Measurements from ENCODE around the gene DLG5. TPM values are rescaled to one million over a fixed set of nuclear protein-coding genes. Genes with fewer than 3 reads are reported as not detected.

The DLG5 gene
- total and polyA plus RNA-seq, 9 of the 15 experiments (the other 6 are each of a cell fraction or from before 2014, with no cell fraction given): 1.4 to 26.8 (median 11.2) TPM

DNA sequence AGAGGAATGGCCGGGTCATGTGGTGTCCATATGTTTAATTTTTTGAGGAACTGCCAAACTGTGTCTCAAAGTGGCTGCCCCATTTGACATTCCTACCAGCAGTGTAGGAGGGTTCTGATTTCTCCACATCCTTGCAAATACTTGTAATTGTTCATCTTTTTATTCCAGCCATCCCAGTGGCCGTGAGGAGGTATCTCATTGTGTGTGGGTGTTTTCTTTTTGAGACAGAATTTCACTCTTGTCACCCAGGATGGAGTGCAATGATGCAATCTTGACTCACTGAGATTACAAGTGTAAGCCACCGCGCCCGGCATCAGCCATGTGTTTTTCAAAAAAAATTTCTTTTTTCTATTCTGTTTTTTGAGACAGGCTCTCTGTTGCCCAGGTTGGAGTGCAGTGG, 38.7 kb upstream of the DLG5 start (continued):
- 0 out of 2 replicates have a peak, but pooled peaks have one; percentile 34 for TF ChIP-seq JUN (IDR thresholded peaks at IDR 0.05; ENCODE audit: borderline replicate concordance, low read depth, low read length)
- TF ChIP-seq JUN (CRISPR knock-in tag; IDR thresholded peaks at IDR 0.05; ENCODE audit: borderline replicate concordance): no peak
- no peak for TF ChIP-seq ZNF197 (CRISPR knock-in tag; IDR thresholded peaks at IDR 0.05; ENCODE audit: low read depth)
- peak; percentile 89 for TF ChIP-seq FOSL1 (tag; conservative IDR thresholded peaks at IDR 0.05)
- TF ChIP-seq EP400 (IDR thresholded peaks at IDR 0.05): peak; percentile 39
- TF ChIP-seq MXI1 (IDR thresholded peaks at IDR 0.05; ENCODE audit: low read depth, low read length): no peak
- TF ChIP-seq CBX1 (IDR thresholded peaks at IDR 0.05; ENCODE audit: low read depth): no peak
- TF ChIP-seq, protein P1, sequence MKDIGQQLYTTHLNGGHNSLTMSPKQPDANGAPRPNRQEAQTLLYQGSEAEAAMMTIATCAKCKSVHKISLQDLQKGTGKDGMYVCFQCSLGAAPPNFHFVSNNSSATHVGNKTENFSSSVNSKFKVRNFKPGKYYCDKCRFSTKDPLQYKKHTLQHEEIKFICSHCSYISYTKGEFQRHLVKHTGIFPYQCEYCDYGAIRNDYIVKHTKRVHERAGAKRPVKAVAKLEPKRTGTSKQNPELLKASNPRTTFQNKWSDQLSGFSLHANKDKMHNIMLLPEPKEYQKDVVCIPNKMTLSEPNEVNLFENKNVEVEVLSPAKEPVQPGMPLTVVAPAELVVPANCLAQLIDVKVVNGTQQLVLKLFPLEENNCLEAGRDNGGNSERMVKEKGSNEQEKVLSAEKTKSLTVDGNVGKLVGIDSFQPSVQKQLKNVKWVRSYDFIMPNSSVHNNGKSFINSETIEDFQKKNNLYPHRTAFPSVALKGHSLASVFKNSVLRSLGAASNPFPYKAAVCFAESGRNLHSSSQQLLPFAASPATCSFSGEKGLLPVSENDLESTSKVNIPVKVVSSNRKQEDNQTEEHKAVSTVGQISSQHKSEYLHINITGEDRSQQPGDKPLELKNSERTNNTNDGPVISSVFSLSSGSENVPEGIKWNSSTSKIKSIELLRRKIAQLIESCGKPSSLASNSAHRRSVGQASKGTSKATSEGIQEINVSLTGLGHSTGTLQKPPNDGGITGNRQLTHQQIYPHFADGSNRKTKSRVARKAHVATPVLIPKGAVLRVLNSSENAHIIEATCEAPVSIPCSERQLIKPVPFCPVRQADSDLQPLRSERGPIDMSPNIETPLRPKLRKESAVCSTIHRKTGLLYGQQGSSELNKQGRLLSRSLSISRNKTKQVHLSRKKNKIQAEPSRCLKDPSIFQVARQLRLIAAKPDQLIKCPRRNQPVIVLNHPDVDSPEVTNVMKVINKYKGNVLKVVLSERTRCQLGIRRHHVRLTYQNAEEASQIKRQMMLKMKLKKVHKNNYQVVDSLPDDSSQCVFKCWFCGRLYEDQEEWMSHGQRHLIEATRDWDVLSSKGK (CRISPR knock-in tag; IDR thresholded peaks at IDR 0.05): no peak
- no peak for TF ChIP-seq MTA3 (IDR thresholded peaks at IDR 0.05; ENCODE audit: borderline replicate concordance)
- TF ChIP-seq, protein P2, sequence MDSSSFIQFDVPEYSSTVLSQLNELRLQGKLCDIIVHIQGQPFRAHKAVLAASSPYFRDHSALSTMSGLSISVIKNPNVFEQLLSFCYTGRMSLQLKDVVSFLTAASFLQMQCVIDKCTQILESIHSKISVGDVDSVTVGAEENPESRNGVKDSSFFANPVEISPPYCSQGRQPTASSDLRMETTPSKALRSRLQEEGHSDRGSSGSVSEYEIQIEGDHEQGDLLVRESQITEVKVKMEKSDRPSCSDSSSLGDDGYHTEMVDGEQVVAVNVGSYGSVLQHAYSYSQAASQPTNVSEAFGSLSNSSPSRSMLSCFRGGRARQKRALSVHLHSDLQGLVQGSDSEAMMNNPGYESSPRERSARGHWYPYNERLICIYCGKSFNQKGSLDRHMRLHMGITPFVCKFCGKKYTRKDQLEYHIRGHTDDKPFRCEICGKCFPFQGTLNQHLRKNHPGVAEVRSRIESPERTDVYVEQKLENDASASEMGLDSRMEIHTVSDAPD (CRISPR knock-in tag; IDR thresholded peaks at IDR 0.05): no peak
- TF ChIP-seq, protein P3, sequence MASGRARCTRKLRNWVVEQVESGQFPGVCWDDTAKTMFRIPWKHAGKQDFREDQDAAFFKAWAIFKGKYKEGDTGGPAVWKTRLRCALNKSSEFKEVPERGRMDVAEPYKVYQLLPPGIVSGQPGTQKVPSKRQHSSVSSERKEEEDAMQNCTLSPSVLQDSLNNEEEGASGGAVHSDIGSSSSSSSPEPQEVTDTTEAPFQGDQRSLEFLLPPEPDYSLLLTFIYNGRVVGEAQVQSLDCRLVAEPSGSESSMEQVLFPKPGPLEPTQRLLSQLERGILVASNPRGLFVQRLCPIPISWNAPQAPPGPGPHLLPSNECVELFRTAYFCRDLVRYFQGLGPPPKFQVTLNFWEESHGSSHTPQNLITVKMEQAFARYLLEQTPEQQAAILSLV (tag; IDR thresholded peaks at IDR 0.05): no peak
- TF ChIP-seq, protein P4, sequence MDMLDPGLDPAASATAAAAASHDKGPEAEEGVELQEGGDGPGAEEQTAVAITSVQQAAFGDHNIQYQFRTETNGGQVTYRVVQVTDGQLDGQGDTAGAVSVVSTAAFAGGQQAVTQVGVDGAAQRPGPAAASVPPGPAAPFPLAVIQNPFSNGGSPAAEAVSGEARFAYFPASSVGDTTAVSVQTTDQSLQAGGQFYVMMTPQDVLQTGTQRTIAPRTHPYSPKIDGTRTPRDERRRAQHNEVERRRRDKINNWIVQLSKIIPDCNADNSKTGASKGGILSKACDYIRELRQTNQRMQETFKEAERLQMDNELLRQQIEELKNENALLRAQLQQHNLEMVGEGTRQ (CRISPR knock-in tag; IDR thresholded peaks at IDR 0.05): no peak
- no peak for TF ChIP-seq ZNF780A (CRISPR knock-in tag; IDR thresholded peaks at IDR 0.05)
- no peak for TF ChIP-seq SMARCB1 (IDR thresholded peaks at IDR 0.05; ENCODE audit: insufficient read length, low read depth)
- TF ChIP-seq, protein P5, sequence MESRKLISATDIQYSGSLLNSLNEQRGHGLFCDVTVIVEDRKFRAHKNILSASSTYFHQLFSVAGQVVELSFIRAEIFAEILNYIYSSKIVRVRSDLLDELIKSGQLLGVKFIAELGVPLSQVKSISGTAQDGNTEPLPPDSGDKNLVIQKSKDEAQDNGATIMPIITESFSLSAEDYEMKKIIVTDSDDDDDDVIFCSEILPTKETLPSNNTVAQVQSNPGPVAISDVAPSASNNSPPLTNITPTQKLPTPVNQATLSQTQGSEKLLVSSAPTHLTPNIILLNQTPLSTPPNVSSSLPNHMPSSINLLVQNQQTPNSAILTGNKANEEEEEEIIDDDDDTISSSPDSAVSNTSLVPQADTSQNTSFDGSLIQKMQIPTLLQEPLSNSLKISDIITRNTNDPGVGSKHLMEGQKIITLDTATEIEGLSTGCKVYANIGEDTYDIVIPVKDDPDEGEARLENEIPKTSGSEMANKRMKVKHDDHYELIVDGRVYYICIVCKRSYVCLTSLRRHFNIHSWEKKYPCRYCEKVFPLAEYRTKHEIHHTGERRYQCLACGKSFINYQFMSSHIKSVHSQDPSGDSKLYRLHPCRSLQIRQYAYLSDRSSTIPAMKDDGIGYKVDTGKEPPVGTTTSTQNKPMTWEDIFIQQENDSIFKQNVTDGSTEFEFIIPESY (CRISPR knock-in tag; IDR thresholded peaks at IDR 0.05): no peak
- no peak for TF ChIP-seq GTF2F1 (IDR thresholded peaks at IDR 0.05; ENCODE audit: low read depth, low read length)
- no peak for TF ChIP-seq DNMT1 (IDR thresholded peaks at IDR 0.05)
- peak; percentile 49; the same call in 1 of the 2 replicates for TF ChIP-seq MYC (IDR thresholded peaks at IDR 0.05; ENCODE audit: low read depth, low read length)
- no peak for TF ChIP-seq MYC (CRISPR knock-in tag; IDR thresholded peaks at IDR 0.05; ENCODE audit: borderline replicate concordance, low read depth)
- no peak for TF ChIP-seq FUS (optimal IDR thresholded peaks at IDR 0.05; ENCODE audit: low read depth, low read length)
